GM23338 (cell line): ENCODE results near the gene ITGB6. TPM values are rescaled to one million over a fixed set of nuclear protein-coding genes. Genes with fewer than 3 reads are reported as not detected.

Experiments
- ATAC-seq: fragments of 200-7000 bp; cut with Tn5 transposase; 3 replicates; pipeline ENCODE4 v1.9.1; 2020
- DNase-seq: peaks from one replicate; pipeline ENCODE4 v3.0.0-alpha.2; 2015; ENCODE audit warnings: low spot score
- H2AFZ ChIP-seq: fragments of 200-600 bp; sonication (generic); 2 replicates; pipeline ENCODE4 v1.8.0; 2016; ENCODE audit warnings: antibody characterized with exemption, mild to moderate bottlenecking, moderate library complexity
- H3F3A ChIP-seq: fragments of 200-600 bp; sonication (generic); replicated peaks from 2 replicates; pipeline ENCODE4 v1.8.0; 2017; ENCODE audit warnings: antibody characterized with exemption, mixed run types, low read depth
- H3K27ac ChIP-seq: fragments of 200-600 bp; sonication (generic); 2 replicates; pipeline ENCODE4 v1.6.1; 2016; ENCODE audit warnings: low read depth
- H3K27me3 ChIP-seq: fragments of 200-600 bp; sonication (generic); 2 replicates; pipeline ENCODE4 v1.8.0; 2016; ENCODE audit warnings: mild to moderate bottlenecking, mixed run types, moderate library complexity; ENCODE audit not compliant: insufficient read depth
- H3K36me3 ChIP-seq: fragments of 200-600 bp; sonication (generic); 2 replicates; pipeline ENCODE4 v1.8.0; 2016; ENCODE audit warnings: mild to moderate bottlenecking; ENCODE audit not compliant: insufficient read depth
- H3K4me1 ChIP-seq: fragments of 200-600 bp; sonication (generic); 2 replicates; pipeline ENCODE4 v1.8.0; 2016; ENCODE audit warnings: mild to moderate bottlenecking, moderate library complexity; ENCODE audit not compliant: insufficient read depth
- H3K4me2 ChIP-seq: fragments of 200-600 bp; sonication (generic); 2 replicates; pipeline ENCODE4 v1.7.1; 2017; ENCODE audit warnings: mixed run types
- H3K4me3 ChIP-seq: fragments of 200-600 bp; sonication (generic); 2 replicates; pipeline ENCODE4 v1.6.1; 2016; ENCODE audit warnings: mixed run types
- H3K79me2 ChIP-seq: fragments of 200-600 bp; sonication (generic); replicated peaks from 2 replicates; pipeline ENCODE4 v1.8.0; 2017; ENCODE audit warnings: mild to moderate bottlenecking; ENCODE audit not compliant: insufficient read depth
- H3K9me2 ChIP-seq: fragments of 200-600 bp; sonication (generic); 2 replicates; pipeline ENCODE4 v1.8.0; 2017; ENCODE audit not compliant: insufficient read depth
- H4K20me1 ChIP-seq: fragments of 200-600 bp; sonication (generic); replicated peaks from 2 replicates; pipeline ENCODE4 v1.8.0; 2017; ENCODE audit warnings: mild to moderate bottlenecking; ENCODE audit not compliant: insufficient read depth
- H3K27ac Mint-ChIP-seq: 2 replicates; pipeline ENCODE4 v1.8.0; 2020; ENCODE audit warnings: inconsistent platforms, mild to moderate bottlenecking, moderate library complexity, mixed read lengths
- H3K27me3 Mint-ChIP-seq: 3 replicates; pipeline ENCODE4 v1.8.0; 2022; ENCODE audit warnings: low read depth, mild to moderate bottlenecking, moderate library complexity, mixed read lengths, inconsistent platforms; ENCODE audit not compliant: insufficient read depth, poor library complexity
- H3K36me3 Mint-ChIP-seq: 3 replicates; pipeline ENCODE4 v1.8.0; 2021; ENCODE audit warnings: low read depth, mild to moderate bottlenecking, inconsistent platforms, moderate library complexity, mixed read lengths
- H3K4me1 Mint-ChIP-seq: 3 replicates; pipeline ENCODE4 v1.8.0; 2020; ENCODE audit warnings: mild to moderate bottlenecking, inconsistent platforms, mixed read lengths
- H3K4me3 Mint-ChIP-seq: 3 replicates; pipeline ENCODE4 v1.8.0; 2021; ENCODE audit warnings: moderate library complexity, mild to moderate bottlenecking, inconsistent platforms, mixed read lengths
- H3K9me3 Mint-ChIP-seq: 3 replicates; pipeline ENCODE4 v1.8.0; 2020; ENCODE audit warnings: moderate library complexity, mild to moderate bottlenecking, inconsistent platforms, mixed read lengths
- CREB1 ChIP-seq: fragments of 250-450 bp; sonication (Bioruptor Pico); IDR thresholded peaks from 2 replicates; pipeline ENCODE4 v1.5.0; 2020; ENCODE audit warnings: low read depth, mild to moderate bottlenecking, moderate library complexity
- EZH2 ChIP-seq: fragments of 200-600 bp; sonication (generic); IDR thresholded peaks from one replicate; pipeline ENCODE4 v1.8.0; 2017; ENCODE audit warnings: antibody characterized with exemption, mild to moderate bottlenecking, low read depth; ENCODE audit not compliant: unreplicated experiment
- JUNB ChIP-seq: IDR thresholded peaks from one replicate; pipeline ENCODE4 v1.6.1; 2016; ENCODE audit warnings: antibody characterized with exemption; ENCODE audit not compliant: unreplicated experiment
- POLR2AphosphoS5 ChIP-seq: IDR thresholded peaks from 2 replicates; pipeline ENCODE4 v1.6.1; 2016; ENCODE audit warnings: antibody characterized with exemption, low read depth
- ZNF114 ChIP-seq: fragments of 250-450 bp; sonication (Bioruptor Pico); IDR thresholded peaks from 2 replicates; pipeline ENCODE4 v1.5.0; 2020; ENCODE audit warnings: mild to moderate bottlenecking, moderate library complexity
- ZNF331 ChIP-seq: fragments of 250-450 bp; sonication (Bioruptor Pico); IDR thresholded peaks from 2 replicates; pipeline ENCODE4 v1.5.0; 2020; ENCODE audit warnings: low read depth, mild to moderate bottlenecking, moderate library complexity
- polyA plus RNA-seq: library from polyadenylated mRNA; unstranded; fragments of >200 nt; fragmentation: Nextera tagmentation; extraction: Ambion mirVana; gene quantifications from 2 replicates; pipeline ENCODE4 v1.2.1, GENCODE V29; 2016
- total RNA-seq: library from RNA; depleted of rRNA; stranded (reverse); fragments of >200 nt; shearing (Covaris generic); gene quantifications from 2 replicates; pipeline ENCODE4 v1.2.3, GENCODE V29; 2014
- TF ChIP-seq, protein P1 (sequence below), 2 experiments: fragments of 200-600 bp in 1 of 2; sonication (generic) in 1 of 2; conservative IDR thresholded peaks; 2 replicates each; pipeline versions ENCODE4 v1.5.1 to v1.6.1; 2016 to 2017; ENCODE audit warnings: antibody characterized with exemption in 2 of 2, low read depth in 2 of 2, mild to moderate bottlenecking in 2 of 2, moderate library complexity in 1 of 2
- TF ChIP-seq, protein P2 (sequence below): fragments of 250-450 bp; sonication (Bioruptor Pico); IDR thresholded peaks from 2 replicates; pipeline ENCODE4 v1.5.0; 2020; ENCODE audit warnings: mild to moderate bottlenecking, moderate library complexity
- TF ChIP-seq, protein P3 (sequence below): IDR thresholded peaks from one replicate; pipeline ENCODE4 v1.6.1; 2018; ENCODE audit warnings: antibody characterized with exemption; ENCODE audit not compliant: unreplicated experiment

Gene ITGB6
- total and polyA plus RNA-seq, 2 experiments from 2014 or later, result not detected

DNA sequence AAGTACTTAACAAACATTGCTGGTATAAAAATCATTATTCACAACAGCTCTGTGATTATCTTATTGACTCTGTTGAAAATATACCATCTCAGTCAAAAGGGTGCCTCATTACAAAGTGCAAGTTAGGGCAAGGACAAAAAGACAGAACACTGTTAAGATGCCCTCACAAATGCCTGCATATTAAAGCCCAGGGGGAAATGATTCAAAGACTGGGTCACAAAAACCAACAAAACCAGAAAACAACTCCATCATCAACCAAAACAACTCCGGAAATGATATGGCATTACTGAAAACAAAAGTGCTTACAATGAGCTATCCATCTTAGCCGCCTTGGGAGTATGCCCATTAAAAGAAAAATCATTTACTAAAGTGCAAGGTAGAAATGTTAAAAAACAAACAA lies 147.5 kb downstream of the ITGB6 start:
- no peak overlapping the region for H2AFZ ChIP-seq
- H3K4me2 ChIP-seq, result peak overlapping the region; percentile 27; the same call in 1 of the 2 replicates
- H3F3A ChIP-seq, result no peaks in the 10 kb centered on the region
- no peaks in the 10 kb centered on the region; the same call in 2 of the 3 replicates for H3K36me3 Mint-ChIP-seq
- no peak for ATAC-seq
- H3K9me3 Mint-ChIP-seq, result no peaks in the 10 kb centered on the region
- H3K27ac ChIP-seq, result no peak overlapping the region
- no peak overlapping the region for H3K4me3 ChIP-seq
- no peak for DNase-seq
- no peaks in the 10 kb centered on the region; the same call in 1 of the 2 replicates for H3K36me3 ChIP-seq
- no peaks in the 10 kb centered on the region for H4K20me1 ChIP-seq
- H3K4me3 Mint-ChIP-seq, result no peak overlapping the region
- no peaks in the 10 kb centered on the region for H3K27me3 ChIP-seq
- H3K27me3 Mint-ChIP-seq, result peaks cover 3% of the 10 kb centered on the region
- H3K27ac Mint-ChIP-seq, result no peak overlapping the region
- peaks cover 34% of the 10 kb centered on the region for H3K4me1 ChIP-seq
- TF ChIP-seq POLR2AphosphoS5, result no peak
- no peak for TF ChIP-seq ZNF114
- TF ChIP-seq, protein P1, sequence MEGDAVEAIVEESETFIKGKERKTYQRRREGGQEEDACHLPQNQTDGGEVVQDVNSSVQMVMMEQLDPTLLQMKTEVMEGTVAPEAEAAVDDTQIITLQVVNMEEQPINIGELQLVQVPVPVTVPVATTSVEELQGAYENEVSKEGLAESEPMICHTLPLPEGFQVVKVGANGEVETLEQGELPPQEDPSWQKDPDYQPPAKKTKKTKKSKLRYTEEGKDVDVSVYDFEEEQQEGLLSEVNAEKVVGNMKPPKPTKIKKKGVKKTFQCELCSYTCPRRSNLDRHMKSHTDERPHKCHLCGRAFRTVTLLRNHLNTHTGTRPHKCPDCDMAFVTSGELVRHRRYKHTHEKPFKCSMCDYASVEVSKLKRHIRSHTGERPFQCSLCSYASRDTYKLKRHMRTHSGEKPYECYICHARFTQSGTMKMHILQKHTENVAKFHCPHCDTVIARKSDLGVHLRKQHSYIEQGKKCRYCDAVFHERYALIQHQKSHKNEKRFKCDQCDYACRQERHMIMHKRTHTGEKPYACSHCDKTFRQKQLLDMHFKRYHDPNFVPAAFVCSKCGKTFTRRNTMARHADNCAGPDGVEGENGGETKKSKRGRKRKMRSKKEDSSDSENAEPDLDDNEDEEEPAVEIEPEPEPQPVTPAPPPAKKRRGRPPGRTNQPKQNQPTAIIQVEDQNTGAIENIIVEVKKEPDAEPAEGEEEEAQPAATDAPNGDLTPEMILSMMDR (conservative IDR thresholded peaks at IDR 0.05; ENCODE audit: low read depth in 2 of 2), result no peak
- TF ChIP-seq ZNF331, result no peak
- TF ChIP-seq, protein P2, sequence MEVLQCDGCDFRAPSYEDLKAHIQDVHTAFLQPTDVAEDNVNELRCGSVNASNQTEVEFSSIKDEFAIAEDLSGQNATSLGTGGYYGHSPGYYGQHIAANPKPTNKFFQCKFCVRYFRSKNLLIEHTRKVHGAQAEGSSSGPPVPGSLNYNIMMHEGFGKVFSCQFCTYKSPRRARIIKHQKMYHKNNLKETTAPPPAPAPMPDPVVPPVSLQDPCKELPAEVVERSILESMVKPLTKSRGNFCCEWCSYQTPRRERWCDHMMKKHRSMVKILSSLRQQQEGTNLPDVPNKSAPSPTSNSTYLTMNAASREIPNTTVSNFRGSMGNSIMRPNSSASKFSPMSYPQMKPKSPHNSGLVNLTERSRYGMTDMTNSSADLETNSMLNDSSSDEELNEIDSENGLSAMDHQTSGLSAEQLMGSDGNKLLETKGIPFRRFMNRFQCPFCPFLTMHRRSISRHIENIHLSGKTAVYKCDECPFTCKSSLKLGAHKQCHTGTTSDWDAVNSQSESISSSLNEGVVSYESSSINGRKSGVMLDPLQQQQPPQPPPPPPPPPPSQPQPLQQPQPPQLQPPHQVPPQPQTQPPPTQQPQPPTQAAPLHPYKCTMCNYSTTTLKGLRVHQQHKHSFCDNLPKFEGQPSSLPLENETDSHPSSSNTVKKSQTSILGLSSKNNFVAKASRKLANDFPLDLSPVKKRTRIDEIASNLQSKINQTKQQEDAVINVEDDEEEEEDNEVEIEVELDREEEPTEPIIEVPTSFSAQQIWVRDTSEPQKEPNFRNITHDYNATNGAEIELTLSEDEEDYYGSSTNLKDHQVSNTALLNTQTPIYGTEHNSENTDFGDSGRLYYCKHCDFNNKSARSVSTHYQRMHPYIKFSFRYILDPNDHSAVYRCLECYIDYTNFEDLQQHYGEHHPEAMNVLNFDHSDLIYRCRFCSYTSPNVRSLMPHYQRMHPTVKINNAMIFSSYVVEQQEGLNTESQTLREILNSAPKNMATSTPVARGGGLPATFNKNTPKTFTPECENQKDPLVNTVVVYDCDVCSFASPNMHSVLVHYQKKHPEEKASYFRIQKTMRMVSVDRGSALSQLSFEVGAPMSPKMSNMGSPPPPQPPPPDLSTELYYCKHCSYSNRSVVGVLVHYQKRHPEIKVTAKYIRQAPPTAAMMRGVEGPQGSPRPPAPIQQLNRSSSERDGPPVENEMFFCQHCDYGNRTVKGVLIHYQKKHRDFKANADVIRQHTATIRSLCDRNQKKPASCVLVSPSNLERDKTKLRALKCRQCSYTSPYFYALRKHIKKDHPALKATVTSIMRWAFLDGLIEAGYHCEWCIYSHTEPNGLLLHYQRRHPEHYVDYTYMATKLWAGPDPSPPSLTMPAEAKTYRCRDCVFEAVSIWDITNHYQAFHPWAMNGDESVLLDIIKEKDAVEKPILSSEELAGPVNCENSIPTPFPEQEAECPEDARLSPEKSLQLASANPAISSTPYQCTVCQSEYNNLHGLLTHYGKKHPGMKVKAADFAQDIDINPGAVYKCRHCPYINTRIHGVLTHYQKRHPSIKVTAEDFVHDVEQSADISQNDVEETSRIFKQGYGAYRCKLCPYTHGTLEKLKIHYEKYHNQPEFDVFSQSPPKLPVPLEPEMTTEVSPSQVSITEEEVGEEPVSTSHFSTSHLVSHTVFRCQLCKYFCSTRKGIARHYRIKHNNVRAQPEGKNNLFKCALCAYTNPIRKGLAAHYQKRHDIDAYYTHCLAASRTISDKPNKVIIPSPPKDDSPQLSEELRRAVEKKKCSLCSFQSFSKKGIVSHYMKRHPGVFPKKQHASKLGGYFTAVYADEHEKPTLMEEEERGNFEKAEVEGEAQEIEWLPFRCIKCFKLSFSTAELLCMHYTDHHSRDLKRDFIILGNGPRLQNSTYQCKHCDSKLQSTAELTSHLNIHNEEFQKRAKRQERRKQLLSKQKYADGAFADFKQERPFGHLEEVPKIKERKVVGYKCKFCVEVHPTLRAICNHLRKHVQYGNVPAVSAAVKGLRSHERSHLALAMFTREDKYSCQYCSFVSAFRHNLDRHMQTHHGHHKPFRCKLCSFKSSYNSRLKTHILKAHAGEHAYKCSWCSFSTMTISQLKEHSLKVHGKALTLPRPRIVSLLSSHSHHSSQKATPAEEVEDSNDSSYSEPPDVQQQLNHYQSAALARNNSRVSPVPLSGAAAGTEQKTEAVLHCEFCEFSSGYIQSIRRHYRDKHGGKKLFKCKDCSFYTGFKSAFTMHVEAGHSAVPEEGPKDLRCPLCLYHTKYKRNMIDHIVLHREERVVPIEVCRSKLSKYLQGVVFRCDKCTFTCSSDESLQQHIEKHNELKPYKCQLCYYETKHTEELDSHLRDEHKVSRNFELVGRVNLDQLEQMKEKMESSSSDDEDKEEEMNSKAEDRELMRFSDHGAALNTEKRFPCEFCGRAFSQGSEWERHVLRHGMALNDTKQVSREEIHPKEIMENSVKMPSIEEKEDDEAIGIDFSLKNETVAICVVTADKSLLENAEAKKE, result no peak
- TF ChIP-seq, protein P3, sequence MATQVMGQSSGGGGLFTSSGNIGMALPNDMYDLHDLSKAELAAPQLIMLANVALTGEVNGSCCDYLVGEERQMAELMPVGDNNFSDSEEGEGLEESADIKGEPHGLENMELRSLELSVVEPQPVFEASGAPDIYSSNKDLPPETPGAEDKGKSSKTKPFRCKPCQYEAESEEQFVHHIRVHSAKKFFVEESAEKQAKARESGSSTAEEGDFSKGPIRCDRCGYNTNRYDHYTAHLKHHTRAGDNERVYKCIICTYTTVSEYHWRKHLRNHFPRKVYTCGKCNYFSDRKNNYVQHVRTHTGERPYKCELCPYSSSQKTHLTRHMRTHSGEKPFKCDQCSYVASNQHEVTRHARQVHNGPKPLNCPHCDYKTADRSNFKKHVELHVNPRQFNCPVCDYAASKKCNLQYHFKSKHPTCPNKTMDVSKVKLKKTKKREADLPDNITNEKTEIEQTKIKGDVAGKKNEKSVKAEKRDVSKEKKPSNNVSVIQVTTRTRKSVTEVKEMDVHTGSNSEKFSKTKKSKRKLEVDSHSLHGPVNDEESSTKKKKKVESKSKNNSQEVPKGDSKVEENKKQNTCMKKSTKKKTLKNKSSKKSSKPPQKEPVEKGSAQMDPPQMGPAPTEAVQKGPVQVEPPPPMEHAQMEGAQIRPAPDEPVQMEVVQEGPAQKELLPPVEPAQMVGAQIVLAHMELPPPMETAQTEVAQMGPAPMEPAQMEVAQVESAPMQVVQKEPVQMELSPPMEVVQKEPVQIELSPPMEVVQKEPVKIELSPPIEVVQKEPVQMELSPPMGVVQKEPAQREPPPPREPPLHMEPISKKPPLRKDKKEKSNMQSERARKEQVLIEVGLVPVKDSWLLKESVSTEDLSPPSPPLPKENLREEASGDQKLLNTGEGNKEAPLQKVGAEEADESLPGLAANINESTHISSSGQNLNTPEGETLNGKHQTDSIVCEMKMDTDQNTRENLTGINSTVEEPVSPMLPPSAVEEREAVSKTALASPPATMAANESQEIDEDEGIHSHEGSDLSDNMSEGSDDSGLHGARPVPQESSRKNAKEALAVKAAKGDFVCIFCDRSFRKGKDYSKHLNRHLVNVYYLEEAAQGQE, result no peak
- no peak for TF ChIP-seq JUNB
- no peak for TF ChIP-seq CREB1 (CRISPR knock-in tag)
- TF ChIP-seq EZH2, result no peak
- H3K9me2 ChIP-seq, result no peaks in the 10 kb centered on the region
- H3K4me1 Mint-ChIP-seq, result peaks cover 40% of the 10 kb centered on the region
- H3K79me2 ChIP-seq, result no peaks in the 10 kb centered on the region
